Neuronal stem cell (in vitro differentiated cells): ENCODE results near the gene UBAC1.

Experiments
- DNase-seq: peaks from one replicate; pipeline ENCODE4 v3.0.0-alpha.2; 2013; ENCODE audit warnings: low spot score
- H2AFZ ChIP-seq: one replicate; pipeline ENCODE4 v1.6.1; 2013; ENCODE audit warnings: mild to moderate bottlenecking, low read length, inconsistent platforms
- H2AK5ac ChIP-seq: 2 replicates; pipeline ENCODE4 v1.6.1; 2013; ENCODE audit warnings: low read depth, mild to moderate bottlenecking, inconsistent platforms, low read length, moderate library complexity, mixed read lengths
- H2BK120ac ChIP-seq: 2 replicates; pipeline ENCODE4 v1.6.1; 2013; ENCODE audit warnings: low read depth, mild to moderate bottlenecking, inconsistent platforms, low read length, moderate library complexity, mixed read lengths
- H2BK12ac ChIP-seq: one replicate; pipeline ENCODE4 v1.6.1; 2013; ENCODE audit warnings: low read length, inconsistent platforms
- H2BK15ac ChIP-seq: 2 replicates; pipeline ENCODE4 v1.6.1; 2013; ENCODE audit warnings: mild to moderate bottlenecking, low read length, inconsistent platforms, mixed read lengths
- H2BK5ac ChIP-seq: one replicate; pipeline ENCODE4 v1.6.1; 2013; ENCODE audit warnings: inconsistent platforms, mild to moderate bottlenecking, low read length, moderate library complexity
- H3K14ac ChIP-seq: one replicate; pipeline ENCODE4 v1.6.1; 2013; ENCODE audit warnings: low read length, inconsistent platforms
- H3K18ac ChIP-seq: 2 replicates; pipeline ENCODE4 v1.6.1; 2013; ENCODE audit warnings: low read length, inconsistent platforms
- H3K23ac ChIP-seq: 2 replicates; pipeline ENCODE4 v1.6.1; 2013; ENCODE audit warnings: low read depth, mild to moderate bottlenecking, mixed read lengths, low read length, inconsistent platforms; ENCODE audit not compliant: poor library complexity
- H3K27ac ChIP-seq: replicated peaks from 3 replicates; pipeline ENCODE4 v1.5.1; 2013; ENCODE audit warnings: low read length, inconsistent platforms
- H3K27me3 ChIP-seq, 3 experiments: 2 replicates each; pipeline ENCODE4 v1.6.1; 2013; ENCODE audit warnings: low read length in 3 of 3, mild to moderate bottlenecking in 2 of 3, inconsistent platforms in 1 of 3, low read depth in 1 of 3, mixed read lengths in 1 of 3, moderate library complexity in 1 of 3; ENCODE audit not compliant: control insufficient read depth in 3 of 3, insufficient read depth in 3 of 3
- H3K36me3 ChIP-seq, 2 donors: replicated peaks in 1 of 2; 2 replicates each; pipeline ENCODE4 v1.6.1; 2013; ENCODE audit warnings: low read length in 2 of 2; ENCODE audit not compliant: control insufficient read depth in 2 of 2, insufficient read depth in 2 of 2
- H3K4ac ChIP-seq: 2 replicates; pipeline ENCODE4 v1.6.1; 2013; ENCODE audit warnings: inconsistent platforms, mild to moderate bottlenecking, low read length, moderate library complexity
- H3K4me1 ChIP-seq, 2 donors: 1 replicate in 1 of 2; 2 replicates in 1 of 2; pipeline ENCODE4 v1.6.1; 2013; ENCODE audit warnings: low read length in 2 of 2, low read depth in 1 of 2; ENCODE audit not compliant: control insufficient read depth in 2 of 2, insufficient read depth in 1 of 2
- H3K4me2 ChIP-seq: one replicate; pipeline ENCODE4 v1.6.1; 2013; ENCODE audit warnings: mild to moderate bottlenecking, low read length, inconsistent platforms; ENCODE audit not compliant: insufficient read depth, poor library complexity, severe bottlenecking
- H3K4me3 ChIP-seq, 2 donors: 2 replicates each; pipeline ENCODE4 v1.5.1; 2013; ENCODE audit warnings: low read length in 2 of 2, mild to moderate bottlenecking in 2 of 2, inconsistent platforms in 1 of 2, moderate library complexity in 1 of 2
- H3K79me1 ChIP-seq: one replicate; pipeline ENCODE4 v1.6.1; 2013; ENCODE audit warnings: low read depth, mild to moderate bottlenecking, inconsistent platforms, low read length, moderate library complexity
- H3K9ac ChIP-seq: one replicate; pipeline ENCODE4 v1.6.1; 2013; ENCODE audit warnings: mild to moderate bottlenecking, low read depth, low read length, inconsistent platforms; ENCODE audit not compliant: poor library complexity
- H3K9me3 ChIP-seq, 2 donors: replicated peaks in 1 of 2; 2 replicates each; pipeline versions ENCODE3 to v1.6.1; 2013; ENCODE audit warnings: low read length in 2 of 2, mild to moderate bottlenecking in 2 of 2, inconsistent platforms in 1 of 2, low read depth in 1 of 2, mixed read lengths in 1 of 2, moderate library complexity in 1 of 2; ENCODE audit not compliant: control insufficient read depth in 2 of 2, insufficient read depth in 1 of 2
- H4K8ac ChIP-seq: one replicate; pipeline ENCODE4 v1.6.1; 2013; ENCODE audit warnings: low read depth, mild to moderate bottlenecking, inconsistent platforms, low read length, moderate library complexity
- H4K91ac ChIP-seq: one replicate; pipeline ENCODE4 v1.6.1; 2013; ENCODE audit warnings: low read length, low read depth, mild to moderate bottlenecking, inconsistent platforms; ENCODE audit not compliant: poor library complexity
- WGBS, 2 donors: extraction: QIAGEN DNeasy Blood & Tissue Kit; methylation state at CpG; one replicate each; pipeline ENCODE4 v1.1.7; 2013; ENCODE audit warnings: missing lambda C conversion rate in 2 of 2, mixed read lengths in 1 of 2; ENCODE audit not compliant: insufficient read length in 2 of 2, insufficient replicate concordance in 1 of 2; ENCODE audit errors: extremely low coverage in 2 of 2; 5-methylcytosine and 5-hydroxymethylcytosine counted together

Gene UBAC1

DNA sequence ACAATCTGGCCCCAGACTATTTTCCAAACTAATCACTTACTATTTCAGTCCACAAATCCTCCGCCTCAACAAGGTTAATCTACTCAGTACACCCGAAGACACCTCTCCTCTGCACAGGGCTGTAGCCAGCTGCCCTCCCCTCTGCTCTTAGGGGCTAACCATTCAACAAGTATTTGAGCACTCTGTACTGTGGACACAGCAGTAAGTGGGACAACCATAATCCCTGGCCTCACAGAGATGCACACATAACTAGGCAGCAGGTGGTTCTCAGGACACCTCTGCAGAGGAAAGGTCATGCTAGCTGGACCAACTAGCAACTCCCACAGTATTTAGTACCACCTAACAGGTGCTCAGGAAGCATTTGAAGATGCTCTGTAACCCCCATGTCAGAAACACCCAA lies 59.3 kb downstream of the UBAC1 start:
- H3K79me1 ChIP-seq = peaks cover 9% of the 10 kb centered on the region
- H3K9me3 ChIP-seq = peaks cover 22 to 69% of the 10 kb centered on the region in 2 donors
- H2BK15ac ChIP-seq = no peak overlapping the region
- no peak overlapping the region for H3K14ac ChIP-seq
- no peak overlapping the region for H2BK120ac ChIP-seq
- no peak overlapping the region for H3K4me2 ChIP-seq
- H2BK12ac ChIP-seq = no peak overlapping the region
- H2AFZ ChIP-seq = no peak overlapping the region
- no peak overlapping the region for H2BK5ac ChIP-seq
- no peak for DNase-seq
- no peak overlapping the region for H3K4me3 ChIP-seq
- H3K27ac ChIP-seq = no peak overlapping the region
- H3K4me1 ChIP-seq = peaks cover 7% of the 10 kb centered on the region in 2 donors
- H3K18ac ChIP-seq = no peak overlapping the region
- no peak overlapping the region for H3K4ac ChIP-seq
- no peak overlapping the region for H3K9ac ChIP-seq
- no CpG with 5 or more reads among the region's 2 CpGs for WGBS, 2 donors
- H4K8ac ChIP-seq = no peak overlapping the region
- H3K36me3 ChIP-seq = peaks cover 15 to 71% of the 10 kb centered on the region in 2 donors
- no peak overlapping the region for H4K91ac ChIP-seq
- H3K27me3 ChIP-seq = no peaks in the 10 kb centered on the region
- H2AK5ac ChIP-seq = no peak overlapping the region
- H3K23ac ChIP-seq = no peak overlapping the region

DNA sequence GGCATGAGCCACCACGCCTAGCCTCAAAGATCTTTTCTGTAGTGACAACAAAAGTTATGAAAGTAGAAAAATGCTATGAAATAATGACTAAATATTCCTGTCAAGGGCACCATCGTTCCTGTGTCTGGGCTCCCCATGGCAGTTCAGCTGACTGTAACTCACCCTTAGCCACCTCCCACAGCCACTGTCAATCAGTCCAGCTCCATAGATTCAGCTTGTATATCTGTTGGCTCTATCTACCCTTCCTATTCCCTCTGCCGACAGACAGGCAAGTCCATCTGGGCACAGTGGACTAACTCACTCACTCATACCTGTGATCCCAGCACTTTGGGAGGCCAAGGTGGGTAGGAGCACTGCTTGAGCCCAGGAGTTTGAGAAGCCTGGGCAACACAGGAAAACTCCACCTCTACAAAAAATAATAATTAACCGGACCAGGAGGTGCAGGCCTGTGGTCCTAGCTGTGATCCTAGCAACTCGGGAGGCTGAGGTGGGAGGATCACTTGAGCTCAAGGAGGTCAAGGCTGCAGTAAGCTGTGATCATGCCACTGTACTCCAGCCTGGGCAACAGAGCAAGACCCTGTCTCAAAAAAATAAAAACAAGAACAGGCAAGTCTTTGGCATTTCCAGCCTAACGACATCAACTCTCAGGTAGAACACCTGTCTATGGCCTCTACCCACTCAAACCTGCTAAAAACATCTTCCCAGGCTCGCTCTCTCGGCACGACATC lies 60.0 kb downstream of the UBAC1 start:
- H2AFZ ChIP-seq = no peak overlapping the region
- no peak overlapping the region for H3K27ac ChIP-seq
- H3K18ac ChIP-seq = no peak overlapping the region
- DNase-seq = no peak
- no peak overlapping the region for H3K9ac ChIP-seq
- no peak overlapping the region for H2BK5ac ChIP-seq
- no peak overlapping the region for H2BK15ac ChIP-seq
- no peak overlapping the region for H2AK5ac ChIP-seq
- H3K14ac ChIP-seq = no peak overlapping the region
- H3K4me2 ChIP-seq = no peak overlapping the region
- no peak overlapping the region for H4K91ac ChIP-seq
- no peak overlapping the region for H4K8ac ChIP-seq
- no CpG with 5 or more reads among the region's 9 CpGs for WGBS, 2 donors
- H2BK12ac ChIP-seq = no peak overlapping the region
- peaks cover 9% of the 10 kb centered on the region for H3K79me1 ChIP-seq
- peak overlapping the region; percentile 40 for H3K23ac ChIP-seq
- H3K9me3 ChIP-seq = peaks cover 23 to 73% of the 10 kb centered on the region in 2 donors
- peaks cover 7% of the 10 kb centered on the region in 2 donors for H3K4me1 ChIP-seq
- H3K27me3 ChIP-seq = no peaks in the 10 kb centered on the region
- peaks cover 15 to 71% of the 10 kb centered on the region in 2 donors for H3K36me3 ChIP-seq
- H3K4ac ChIP-seq = no peak overlapping the region
- H3K4me3 ChIP-seq = no peak overlapping the region
- H2BK120ac ChIP-seq = no peak overlapping the region

DNA sequence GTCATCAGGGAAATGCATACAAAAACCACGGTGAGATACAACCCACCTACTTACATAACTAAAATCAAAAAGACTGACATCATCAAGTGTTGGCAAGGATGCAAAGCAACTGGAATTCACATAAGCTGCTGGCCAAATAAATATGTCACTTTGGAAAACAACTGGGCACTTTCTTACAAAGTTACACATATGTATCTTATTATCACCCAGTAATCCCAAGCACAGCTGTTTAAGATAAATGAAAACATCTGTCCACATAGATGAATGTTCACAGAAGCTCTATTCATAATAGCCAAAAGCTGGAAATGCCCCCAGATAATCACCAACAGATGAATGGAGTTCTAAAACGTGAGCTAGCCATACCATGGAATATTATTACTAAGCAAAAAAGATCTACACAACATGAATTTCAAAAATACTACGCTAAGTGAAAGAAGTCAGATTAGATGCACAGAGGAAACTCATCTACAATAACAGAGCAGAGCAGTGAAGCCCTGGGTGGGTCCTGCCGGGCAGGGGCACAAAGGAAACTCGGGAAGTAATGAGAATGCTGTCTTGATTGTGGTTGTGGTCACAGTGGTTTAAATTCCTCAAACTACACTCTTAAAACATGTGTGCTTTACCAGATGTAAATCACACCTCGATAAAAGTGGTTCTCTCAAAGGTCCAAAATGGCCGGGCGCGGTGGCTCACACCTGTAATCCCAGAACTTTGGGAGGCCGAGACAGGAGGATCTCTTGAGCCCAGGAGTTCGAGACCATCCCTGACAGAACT lies 62.4 kb downstream of the UBAC1 start:
- Histone ChIP-seq H3K4me1 (peaks cover 3 to 5% of the 10 kb centered on the region in 2 donors), H3K27me3 (no peaks in the 10 kb centered on the region), H2BK5ac (no peak overlapping the region), H3K4me3 (no peak overlapping the region), H3K23ac (no peak overlapping the region), H2BK120ac (no peak overlapping the region), H3K9ac (no peak overlapping the region), H3K9me3 (peaks cover 28 to 90% of the 10 kb centered on the region in 2 donors), H3K36me3 (peaks cover 11 to 52% of the 10 kb centered on the region in 2 donors), H2AK5ac (no peak overlapping the region), H3K27ac (no peak overlapping the region), H3K79me1 (peaks cover 14% of the 10 kb centered on the region), H3K14ac (no peak overlapping the region), H4K8ac (no peak overlapping the region), H2BK15ac (no peak overlapping the region), H2BK12ac (no peak overlapping the region), H2AFZ (no peak overlapping the region), H3K4ac (no peak overlapping the region), H4K91ac (no peak overlapping the region), H3K4me2 (no peak overlapping the region), H3K18ac (no peak overlapping the region)
- DNase-seq = no peak
- WGBS, 2 donors = no CpG with 5 or more reads among the region's 11 CpGs

DNA sequence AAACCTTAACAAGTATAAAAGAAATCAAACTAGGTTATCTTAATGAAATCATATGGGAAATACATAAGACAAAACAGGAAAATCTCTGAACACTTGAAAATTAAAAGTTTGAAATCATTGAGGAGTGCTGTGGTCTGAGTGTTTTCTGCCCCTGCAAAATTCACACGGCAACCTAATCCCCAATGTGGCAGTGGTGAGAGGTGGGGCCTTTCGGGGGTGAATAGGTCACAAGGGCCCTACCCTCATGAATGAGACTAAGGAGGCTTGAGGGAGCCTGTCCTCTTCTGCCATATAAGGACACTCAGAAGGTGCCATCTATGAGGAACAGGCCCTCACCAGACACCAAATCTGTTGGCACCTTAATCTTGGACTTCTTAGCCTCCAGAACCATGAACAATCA lies 64.5 kb downstream of the UBAC1 start:
- Histone ChIP-seq H2AK5ac (no peak overlapping the region), H3K9me3 (peaks cover 25 to 77% of the 10 kb centered on the region in 2 donors), H2BK15ac (no peak overlapping the region), H3K14ac (no peak overlapping the region), H3K36me3 (peaks cover 8 to 30% of the 10 kb centered on the region in 2 donors), H3K79me1 (peaks cover 13% of the 10 kb centered on the region), H2BK120ac (no peak overlapping the region), H2BK12ac (no peak overlapping the region), H3K18ac (no peak overlapping the region), H3K4me2 (no peak overlapping the region), H2AFZ (no peak overlapping the region), H3K4ac (no peak overlapping the region), H4K8ac (no peak overlapping the region), H3K27ac (no peak overlapping the region), H3K27me3 (no peaks in the 10 kb centered on the region), H3K4me3 (no peak overlapping the region), H3K4me1 (peaks cover 0 to 3% of the 10 kb centered on the region in 2 donors), H2BK5ac (no peak overlapping the region), H3K23ac (no peak overlapping the region), H3K9ac (no peak overlapping the region), H4K91ac (no peak overlapping the region)
- no peak for DNase-seq
- WGBS, 2 donors = no CpG with 5 or more reads among the region's 2 CpGs
